Measurements from ENCODE around the gene SERPINC1. TPM values are rescaled to one million over a fixed set of nuclear protein-coding genes. Genes with fewer than 3 reads are reported as not detected.
"Not testable (repeated sequence)": the region's sequence is repeated elsewhere in the genome, so short reads cannot be mapped to it uniquely, and the experiment has no call there.

Gene SERPINC1
- total and polyA plus RNA-seq, 2 of the 8 experiments (the other 6 are each of a cell fraction or from before 2014, with no cell fraction given): 0.08 TPM; not detected in 1

DNA sequence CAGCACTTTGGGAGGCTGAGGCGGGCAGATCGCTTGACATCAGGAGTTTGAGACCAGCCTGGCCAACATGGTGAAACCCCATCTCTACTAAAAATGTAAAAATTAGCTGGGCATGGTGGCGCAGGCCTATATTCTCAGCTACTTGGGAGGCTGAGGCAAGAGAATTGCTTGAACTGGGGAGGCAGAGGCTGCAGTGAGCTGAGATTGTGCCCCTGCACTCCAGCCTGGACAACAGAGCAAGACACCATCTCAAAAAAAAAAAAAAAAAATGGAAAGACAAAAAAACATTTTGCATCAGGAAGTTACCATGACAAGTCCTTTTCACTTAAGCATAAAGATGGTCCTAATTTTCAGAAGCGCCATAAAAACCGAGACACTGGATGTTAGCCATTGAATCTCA lies 13.4 kb upstream of the SERPINC1 start:
- POLR2A ChIA-PET (ENCODE audit: partially characterized antibody): interaction anchor here (1.0 to 3.1 kb wide), 4 partner anchors 10 to 62 kb away, joined by 3 to 14 read pairs (median 3); partner anchors contain the start of genes GAS5 and ZBTB37
- not testable (repeated sequence) for H4K91ac ChIP-seq (replicated peaks; ENCODE audit: insufficient read length, low read length); H3K27me3 ChIP-seq (replicated peaks in 1 of 4; ENCODE audit: control insufficient read depth in 3 of 4, extremely low read depth in 1 of 4, insufficient read depth in 3 of 4, low read length in 3 of 4); H3K9me3 ChIP-seq (ENCODE audit: insufficient read depth in 2 of 2, low read depth in 1 of 2, low read length in 1 of 2); DNase-seq (ENCODE audit: low read depth in 1 of 2, low spot score in 2 of 2); H2BK15ac ChIP-seq (ENCODE audit: low read length); H3K4me1 ChIP-seq (replicated peaks in 1 of 4; ENCODE audit: control insufficient read depth in 3 of 4, insufficient read depth in 4 of 4, low read length in 3 of 4); H4K5ac ChIP-seq (ENCODE audit: insufficient read length, low read depth, low read length); H3K14ac ChIP-seq (ENCODE audit: insufficient read length); H3K4me3 ChIP-seq (ENCODE audit: extremely low read depth in 1 of 4, insufficient read depth in 2 of 4, low read depth in 3 of 4, low read length in 4 of 4); H3K9ac ChIP-seq (replicated peaks in 1 of 4; ENCODE audit: extremely low read depth in 1 of 4, low read depth in 3 of 4, low read length in 3 of 4); H2BK20ac ChIP-seq (ENCODE audit: low read length); H3K56ac ChIP-seq (replicated peaks; ENCODE audit: insufficient read length, low read depth, low read length); H3K4ac ChIP-seq (replicated peaks; ENCODE audit: insufficient read length, low read depth, low read length); FAIRE-seq; H2AFZ ChIP-seq (ENCODE audit: low read length); H3K79me2 ChIP-seq (ENCODE audit: control insufficient read depth in 1 of 2, insufficient read depth in 2 of 2, low read length in 2 of 2); H4K8ac ChIP-seq (ENCODE audit: extremely low read depth, insufficient read depth, low read length); H3K79me1 ChIP-seq (ENCODE audit: low read depth, low read length); H3K27ac ChIP-seq (ENCODE audit: low read depth, low read length); H4K20me1 ChIP-seq (replicated peaks in 1 of 2; ENCODE audit: control insufficient read depth in 1 of 2, insufficient read depth in 2 of 2, low read length in 2 of 2); H3K23me2 ChIP-seq (ENCODE audit: low read depth, low read length); H2BK120ac ChIP-seq (replicated peaks; ENCODE audit: low read depth, low read length); H2BK12ac ChIP-seq (ENCODE audit: low read depth, low read length); H2BK5ac ChIP-seq (ENCODE audit: low read depth, low read length); H2AK5ac ChIP-seq (ENCODE audit: low read depth, low read length); H3K23ac ChIP-seq (ENCODE audit: insufficient read length); H3K36me3 ChIP-seq (ENCODE audit: control insufficient read depth in 2 of 4, insufficient read depth in 4 of 4, low read length in 3 of 4); H3K4me2 ChIP-seq (ENCODE audit: insufficient read depth in 1 of 2, low read depth in 2 of 2, low read length in 2 of 2); H3K18ac ChIP-seq (ENCODE audit: extremely low read depth, low read length)
- CTCF ChIA-PET (ENCODE audit: partially characterized antibody): interaction anchor here (2.0 kb wide), 1 partner anchor 16 kb away, joined by 6 read pairs; no protein-coding TSS in a partner anchor
- WGBS, 2 experiments (ENCODE audit: extremely low coverage in 1 of 2, insufficient coverage in 1 of 2, insufficient read length in 1 of 2, insufficient replicate concordance in 2 of 2, low coverage in 1 of 2, low lambda C conversion rate in 2 of 2, missing lambda C conversion rate in 1 of 2): 98% methylated on average over 5 of the region's 5 CpGs; no CpG with 5 or more reads in 1 of the 2 experiments

All from H1 (cell line).